Suppressor macrophage (primary cell): Measurements from ENCODE around the gene GPR157.

Experiments
- DNase-seq, 4 experiments: peaks; one replicate each; pipeline ENCODE4 v3.0.0-alpha.2; 2020 to 2022

Gene GPR157

GRCh38 chr1:9115351-9116205, 13.3 kb downstream of the GPR157 start:
- DNase-seq = peak in 3 of 4 experiments; percentile 26 to 52 (median 32)

- no peak for DNase-seq
Observed at GRCh38 chr1:9112961-9113880, 15.7 kb downstream of the GPR157 start.

- DNase-seq = no peak
Observed at GRCh38 chr1:9111957-9112356, 16.9 kb downstream of the GPR157 start.

- no peak for DNase-seq
Observed at GRCh38 chr1:9111357-9111691, 17.6 kb downstream of the GPR157 start.

- DNase-seq = peak; percentile 86 to 94 (median 90)
Observed at GRCh38 chr1:9110669-9111356, 18.1 kb downstream of the GPR157 start.

GRCh38 chr1:9108056-9108665, 20.7 kb downstream of the GPR157 start:
- no peak for DNase-seq

- no peak for DNase-seq
Observed at GRCh38 chr1:9107136-9107535, 21.8 kb downstream of the GPR157 start.

- DNase-seq = no peak
Observed at GRCh38 chr1:9106286-9106685, 22.6 kb downstream of the GPR157 start.

GRCh38 chr1:9105336-9105867, 23.5 kb downstream of the GPR157 start:
- no peak for DNase-seq

GRCh38 chr1:9101510-9102146, 27.3 kb downstream of the GPR157 start:
- peak; percentile 72 to 84 (median 81) for DNase-seq

- DNase-seq = no peak
Observed at GRCh38 chr1:9100471-9101043, 28.3 kb downstream of the GPR157 start.

- no peak for DNase-seq
Observed at GRCh38 chr1:9099555-9099954, 29.3 kb downstream of the GPR157 start.

GRCh38 chr1:9097947-9098705, 30.8 kb downstream of the GPR157 start:
- no peak for DNase-seq

GRCh38 chr1:9095818-9096217, 33.1 kb downstream of the GPR157 start:
- no peak for DNase-seq

- peak; percentile 31 to 68 (median 56) for DNase-seq
Observed at GRCh38 chr1:9093996-9094595, 34.8 kb downstream of the GPR157 start.

- peak in 2 of 4 experiments; percentile 28 to 36 for DNase-seq
Observed at GRCh38 chr1:9093581-9093980, 35.3 kb downstream of the GPR157 start.

GRCh38 chr1:9093091-9093490, 35.8 kb downstream of the GPR157 start:
- DNase-seq = peak in 3 of 4 experiments; percentile 25 to 37 (median 27)

- DNase-seq = no peak
Observed at GRCh38 chr1:9088807-9089206, 40.1 kb downstream of the GPR157 start.

GRCh38 chr1:9087411-9088125, 41.3 kb downstream of the GPR157 start:
- no peak for DNase-seq
